NCI-H2029 treated with DMSO at 0.1 percent for 48 hours (cell line): ENCODE results near the gene BLID.

Experiments
- DNase-seq: peaks from one replicate; lab custom pipeline; 2025; lab: John Stamatoyannopoulos, UW

The BLID gene, protein sequence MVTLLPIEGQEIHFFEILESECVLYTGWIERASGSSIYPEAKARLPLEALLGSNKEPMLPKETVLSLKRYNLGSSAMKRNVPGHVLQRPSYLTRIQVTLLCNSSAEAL

GRCh38 chr11:122115524-122116379, at the start of gene BLID:
Gene BLID, minus strand, starts transcription at chr11:122116215. Its CDS starts 293 bp downstream, at chr11:122115922.
- no peak for DNase-seq

- no peak for DNase-seq
Observed at GRCh38 chr11:122163053-122163819, 47.2 kb upstream of the BLID start.

DNA sequence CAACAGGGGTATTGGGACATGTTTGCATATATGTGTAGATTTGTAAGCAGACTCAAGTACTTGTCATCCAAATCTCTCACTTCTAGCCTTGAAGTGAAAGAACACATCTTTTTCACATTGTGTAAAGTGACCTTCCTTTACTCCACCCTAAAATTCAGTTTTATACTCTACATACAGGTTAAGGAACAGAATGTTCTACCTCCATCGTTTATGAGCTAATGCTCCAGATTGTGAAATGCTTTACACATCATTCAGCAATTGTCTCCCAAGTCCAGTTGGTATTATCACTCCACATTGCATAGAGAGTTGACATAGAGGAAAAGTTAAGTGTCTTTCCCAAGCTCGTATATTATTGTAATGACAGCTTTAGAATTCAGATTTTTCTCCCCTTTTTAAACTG, 46.1 kb upstream of the BLID start:
- DNase-seq, result no peak

DNA sequence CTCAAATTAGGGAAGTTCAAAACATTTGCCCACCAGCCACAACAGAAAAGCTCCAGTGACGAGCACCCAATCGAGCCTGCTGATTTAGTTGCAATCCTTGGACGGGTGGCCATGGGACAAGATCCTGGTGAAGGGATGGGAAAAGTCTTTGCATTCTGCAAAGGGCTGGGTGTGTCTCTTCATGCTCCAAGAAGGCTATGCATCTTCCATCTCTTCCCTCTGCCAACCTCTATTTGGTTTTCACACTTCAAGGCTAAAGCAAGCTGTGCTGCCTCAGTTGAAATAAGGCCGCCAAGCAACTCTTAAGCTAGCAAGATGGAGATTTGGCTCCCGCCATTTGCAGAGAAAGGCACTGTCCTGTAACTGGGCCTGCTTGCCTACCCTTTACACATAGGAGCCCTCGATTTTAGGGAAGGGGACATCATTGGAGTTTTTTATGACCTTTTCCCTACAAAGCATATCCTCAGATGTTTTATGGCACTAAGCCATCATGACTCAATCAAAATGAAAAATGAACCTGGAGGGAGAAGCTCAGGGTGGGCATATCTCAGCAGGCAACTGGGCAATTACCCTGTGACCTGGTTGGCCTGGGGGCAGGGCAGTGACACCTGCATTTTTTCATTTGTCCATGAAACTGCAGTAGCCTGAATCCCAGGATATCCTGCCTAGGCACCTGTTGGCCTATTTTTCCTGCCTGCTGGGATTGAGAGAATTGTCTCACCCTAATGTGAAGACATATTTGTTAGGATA, 45.0 kb upstream of the BLID start:
- DNase-seq, result no peak

DNA sequence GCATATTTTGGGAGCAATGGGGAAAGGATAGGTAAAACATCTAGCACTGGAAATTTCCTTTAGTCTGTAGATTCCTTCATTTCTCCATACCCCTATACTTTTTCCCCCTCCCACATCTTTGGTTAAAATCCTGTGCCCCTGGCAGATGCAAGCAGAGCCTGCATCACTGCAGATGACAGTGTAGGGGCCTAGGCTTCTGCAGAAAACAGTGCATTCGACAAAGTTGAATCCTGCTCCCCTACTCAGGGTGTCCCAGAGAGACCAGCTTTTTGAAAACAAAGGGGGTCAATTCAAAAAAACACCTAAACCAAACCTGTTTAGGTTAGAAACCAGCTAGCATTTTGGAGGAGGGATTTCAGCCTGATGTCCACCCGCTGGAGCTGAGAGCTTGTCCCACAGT, 43.8 kb upstream of the BLID start:
- no peak for DNase-seq

- DNase-seq, result no peak
Observed at GRCh38 chr11:122159173-122159721, 43.2 kb upstream of the BLID start.

DNA sequence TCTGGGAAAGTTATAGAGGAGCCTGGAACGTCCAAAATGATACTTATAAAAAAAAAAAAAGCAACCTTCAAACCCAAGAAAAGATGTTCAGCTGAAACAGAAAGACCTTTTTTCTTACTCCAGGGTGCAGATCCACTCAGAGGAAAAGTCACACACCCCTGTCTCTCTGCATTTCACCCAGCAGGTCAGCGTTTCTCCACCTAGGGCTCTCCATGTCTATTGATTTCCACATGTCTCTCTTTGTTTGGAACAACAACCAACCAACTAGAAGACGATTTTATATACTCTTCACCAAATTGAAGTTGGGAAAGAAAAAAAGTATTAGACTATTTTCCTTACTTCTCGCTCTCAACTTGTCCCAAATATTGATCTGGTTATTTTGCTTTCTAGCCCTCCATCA, 42.2 kb upstream of the BLID start:
- no peak for DNase-seq

- DNase-seq, result no peak
Observed at GRCh38 chr11:122157653-122158161, 41.7 kb upstream of the BLID start.

DNA sequence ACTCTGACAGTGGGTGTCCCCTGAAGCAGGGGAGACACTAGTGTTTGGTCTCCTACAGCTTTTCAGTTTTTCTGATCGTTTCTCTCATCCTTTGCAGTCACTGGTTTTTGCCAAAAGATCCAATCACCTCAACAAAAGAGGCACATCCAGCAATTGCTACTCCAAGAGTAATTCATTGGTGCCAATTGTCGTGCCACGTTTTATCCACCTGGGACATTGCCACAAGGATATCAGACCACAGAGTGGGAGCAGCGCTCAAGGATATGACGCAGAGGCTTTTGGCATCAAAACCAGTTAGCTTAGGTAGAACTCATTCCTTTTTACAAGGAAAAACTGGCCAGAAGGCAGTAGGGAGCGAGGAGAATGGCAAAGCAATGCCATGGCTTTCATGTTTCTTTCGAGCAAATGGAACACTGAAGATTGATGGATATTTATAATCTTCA, 40.9 kb upstream of the BLID start:
- no peak for DNase-seq

GRCh38 chr11:122155765-122156527, 39.9 kb upstream of the BLID start:
- no peak for DNase-seq

- no peak for DNase-seq
Observed at GRCh38 chr11:122154994-122155393, 39.0 kb upstream of the BLID start.

DNA sequence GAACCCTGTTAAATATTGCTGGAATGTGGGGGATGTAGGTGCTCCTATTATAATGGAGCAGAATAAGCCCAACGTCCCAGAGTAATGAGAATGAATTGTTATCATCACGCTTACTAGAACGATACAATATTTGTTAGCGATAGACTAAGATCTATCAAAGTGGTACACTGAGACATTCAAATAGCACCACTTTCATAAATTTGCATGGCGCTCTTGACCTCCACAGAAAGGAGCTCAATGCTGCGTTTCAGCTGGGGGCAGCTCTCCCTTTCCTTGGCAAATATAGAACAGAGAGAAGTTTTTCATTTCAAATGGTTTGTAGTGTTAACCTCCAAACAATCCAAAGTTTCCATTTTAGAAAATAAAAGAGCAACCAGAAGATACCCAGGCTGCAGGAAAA, 38.2 kb upstream of the BLID start:
- DNase-seq, result no peak

GRCh38 chr11:122153746-122154145, 37.7 kb upstream of the BLID start:
- DNase-seq, result no peak

GRCh38 chr11:122150216-122151124, 34.5 kb upstream of the BLID start:
- DNase-seq, result no peak

DNA sequence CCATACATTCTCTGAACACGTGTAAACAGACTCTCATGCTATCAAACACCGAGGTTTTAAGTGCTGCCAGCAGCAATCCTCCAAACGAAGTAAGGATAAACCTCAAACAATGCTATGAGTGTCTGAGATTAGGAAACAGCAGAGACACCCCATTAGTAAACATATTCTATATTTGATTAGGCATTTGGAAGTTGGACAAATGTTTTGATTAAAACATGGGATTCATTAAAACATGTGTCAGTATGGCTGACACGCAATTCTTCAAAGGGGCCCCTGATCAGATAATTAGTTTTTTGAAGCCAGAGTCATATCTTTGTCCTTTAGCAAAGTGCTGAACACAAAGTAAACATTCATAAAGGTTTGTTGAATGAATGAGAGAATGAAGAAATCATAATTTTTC, 33.2 kb upstream of the BLID start:
- no peak for DNase-seq

- DNase-seq, result no peak
Observed at GRCh38 chr11:122146475-122146874, 30.5 kb upstream of the BLID start.

GRCh38 chr11:122145715-122146274, 29.8 kb upstream of the BLID start:
- DNase-seq, result no peak

DNA sequence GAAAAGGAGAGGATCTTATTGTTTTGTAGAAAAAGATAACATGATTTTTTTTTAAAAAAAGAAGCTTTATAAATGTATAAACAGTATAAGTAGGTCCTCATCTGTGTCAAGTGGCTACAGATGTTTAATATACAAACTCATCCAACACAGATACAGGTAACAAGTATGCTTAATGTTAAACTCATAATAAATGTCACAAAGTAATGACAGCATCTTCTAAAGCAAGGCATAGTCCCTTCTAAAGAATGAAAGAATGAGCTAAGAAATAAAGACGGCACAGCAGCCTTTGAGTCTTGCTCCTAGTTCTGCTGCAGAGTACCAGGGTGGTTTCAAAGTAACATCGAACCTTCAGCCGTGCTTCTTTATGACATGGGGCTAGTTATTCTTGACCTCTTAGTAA, 28.7 kb upstream of the BLID start:
- DNase-seq, result no peak

- no peak for DNase-seq
Observed at GRCh38 chr11:122141725-122142124, 25.7 kb upstream of the BLID start.

DNA sequence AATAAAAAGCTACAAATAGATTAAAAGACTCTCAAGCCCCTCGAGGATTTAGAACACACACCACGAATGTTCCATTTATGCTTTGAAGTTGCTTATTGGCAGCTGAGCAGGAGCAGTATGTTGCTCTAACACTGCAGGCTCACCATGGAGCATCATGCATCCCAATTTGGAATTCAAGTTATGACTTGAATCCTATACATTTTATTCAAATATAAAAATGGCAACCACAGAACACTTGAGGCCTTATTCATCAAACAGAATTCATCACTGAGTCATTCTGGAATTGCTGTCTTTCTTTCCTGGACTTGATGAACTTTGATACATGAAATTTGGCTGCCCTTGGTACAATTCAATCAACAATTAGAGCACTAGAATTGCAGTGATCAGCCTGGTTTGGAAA, 24.5 kb upstream of the BLID start:
- no peak for DNase-seq
